ENCODE results near the gene FFAR3.

The FFAR3 gene

GRCh38 chr19:35348911-35349611 is 9.2 kb upstream of the FFAR3 start:
- Histone ChIP-seq H3K36me3 (replicated peaks; ENCODE audit: insufficient read depth, low read length) (no peaks in the 10 kb centered on the region), H3K9me3 (replicated peaks; ENCODE audit: insufficient read depth, low read length) (no peaks in the 10 kb centered on the region), H3K79me2 (ENCODE audit: low read length) (no peaks in the 10 kb centered on the region), H3F3A (ENCODE audit: insufficient read depth, low read length) (no peaks in the 10 kb centered on the region), H2AFZ (ENCODE audit: low read length) (no peak overlapping the region), H3K4me2 (ENCODE audit: low read depth, low read length) (no peak overlapping the region), H3K4me3 (ENCODE audit: low read length) (no peak overlapping the region), H4K20me1 (ENCODE audit: insufficient read depth, low read length) (no peaks in the 10 kb centered on the region), H3K9me2 (replicated peaks; ENCODE audit: insufficient read depth, low read length) (no peaks in the 10 kb centered on the region), H3K9ac (ENCODE audit: low read length) (no peak overlapping the region), H3K27me3 (replicated peaks; ENCODE audit: insufficient read depth, low read length) (peaks cover 93% of the 10 kb centered on the region), H3K27ac (ENCODE audit: low read length) (no peak overlapping the region), H3K4me1 (ENCODE audit: low read length) (no peaks in the 10 kb centered on the region)
- TF ChIP-seq EZH2phosphoT487 (IDR thresholded peaks at IDR 0.05; ENCODE audit: low read length): no peak
- TF ChIP-seq, protein P1, sequence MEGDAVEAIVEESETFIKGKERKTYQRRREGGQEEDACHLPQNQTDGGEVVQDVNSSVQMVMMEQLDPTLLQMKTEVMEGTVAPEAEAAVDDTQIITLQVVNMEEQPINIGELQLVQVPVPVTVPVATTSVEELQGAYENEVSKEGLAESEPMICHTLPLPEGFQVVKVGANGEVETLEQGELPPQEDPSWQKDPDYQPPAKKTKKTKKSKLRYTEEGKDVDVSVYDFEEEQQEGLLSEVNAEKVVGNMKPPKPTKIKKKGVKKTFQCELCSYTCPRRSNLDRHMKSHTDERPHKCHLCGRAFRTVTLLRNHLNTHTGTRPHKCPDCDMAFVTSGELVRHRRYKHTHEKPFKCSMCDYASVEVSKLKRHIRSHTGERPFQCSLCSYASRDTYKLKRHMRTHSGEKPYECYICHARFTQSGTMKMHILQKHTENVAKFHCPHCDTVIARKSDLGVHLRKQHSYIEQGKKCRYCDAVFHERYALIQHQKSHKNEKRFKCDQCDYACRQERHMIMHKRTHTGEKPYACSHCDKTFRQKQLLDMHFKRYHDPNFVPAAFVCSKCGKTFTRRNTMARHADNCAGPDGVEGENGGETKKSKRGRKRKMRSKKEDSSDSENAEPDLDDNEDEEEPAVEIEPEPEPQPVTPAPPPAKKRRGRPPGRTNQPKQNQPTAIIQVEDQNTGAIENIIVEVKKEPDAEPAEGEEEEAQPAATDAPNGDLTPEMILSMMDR (IDR thresholded peaks at IDR 0.05; ENCODE audit: low read length): no peak
- no peak for TF ChIP-seq EZH2 (optimal IDR thresholded peaks at IDR 0.05; ENCODE audit: low read depth, low read length)
- no peak for DNase-seq

DNA sequence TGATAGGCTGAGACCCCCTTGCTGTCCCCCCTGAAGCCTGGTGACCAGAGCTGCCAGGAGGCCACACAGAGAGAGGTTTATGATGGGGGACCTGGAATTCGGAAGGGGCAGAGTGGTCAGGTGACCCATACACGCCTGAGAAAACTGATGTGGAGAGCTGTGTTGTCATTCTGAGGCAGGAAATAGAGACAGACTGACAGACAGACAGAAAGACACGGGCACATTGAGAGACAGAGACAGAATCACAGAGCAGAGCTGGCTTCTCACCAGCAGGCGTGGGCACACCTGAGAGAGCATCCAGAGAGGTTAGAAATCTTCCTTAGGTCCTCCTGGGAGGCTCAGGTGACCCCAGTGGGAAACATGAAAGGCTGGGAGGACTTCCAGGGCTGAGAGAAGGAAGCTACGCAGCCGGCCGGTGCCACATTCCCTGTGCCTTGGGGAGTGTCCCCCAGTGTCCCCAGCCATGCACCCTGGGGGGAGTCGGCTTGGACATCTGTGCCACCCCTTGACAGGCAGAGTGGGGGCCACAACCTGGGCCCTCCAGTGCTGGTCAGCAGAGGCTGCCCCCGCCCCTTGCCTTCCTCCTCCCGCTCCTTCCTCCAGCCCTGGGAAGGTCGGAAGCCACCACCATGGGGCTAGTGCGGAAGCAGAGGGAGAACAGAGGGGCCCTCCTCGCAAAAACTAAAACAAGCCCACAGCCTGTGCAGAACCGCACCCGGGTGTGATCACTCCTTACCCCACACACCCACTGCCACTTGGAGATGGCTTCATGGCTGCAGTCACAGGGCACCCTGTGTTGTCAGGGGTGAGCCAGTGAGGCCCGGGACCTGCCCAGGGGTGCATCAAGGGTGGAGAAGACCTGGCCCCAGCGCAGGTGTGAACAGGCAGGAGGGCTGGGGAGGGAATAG is 8.4 kb upstream of the FFAR3 start:
- no peak for DNase-seq
- Histone ChIP-seq H3K4me1 (ENCODE audit: low read length) (no peaks in the 10 kb centered on the region), H2AFZ (ENCODE audit: low read length) (no peak overlapping the region), H3K4me3 (ENCODE audit: low read length) (no peak overlapping the region), H3K36me3 (replicated peaks; ENCODE audit: insufficient read depth, low read length) (no peaks in the 10 kb centered on the region), H4K20me1 (ENCODE audit: insufficient read depth, low read length) (no peaks in the 10 kb centered on the region), H3K9me3 (replicated peaks; ENCODE audit: insufficient read depth, low read length) (no peaks in the 10 kb centered on the region), H3K79me2 (ENCODE audit: low read length) (no peaks in the 10 kb centered on the region), H3K9ac (ENCODE audit: low read length) (no peak overlapping the region), H3K27ac (ENCODE audit: low read length) (no peak overlapping the region), H3K4me2 (ENCODE audit: low read depth, low read length) (no peak overlapping the region), H3F3A (ENCODE audit: insufficient read depth, low read length) (no peaks in the 10 kb centered on the region), H3K9me2 (replicated peaks; ENCODE audit: insufficient read depth, low read length) (no peaks in the 10 kb centered on the region), H3K27me3 (replicated peaks; ENCODE audit: insufficient read depth, low read length) (peaks cover 85% of the 10 kb centered on the region)
- TF ChIP-seq EZH2phosphoT487 (IDR thresholded peaks at IDR 0.05; ENCODE audit: low read length): no peak

- no peak for DNase-seq
- no peak overlapping the region for H3K9ac ChIP-seq (ENCODE audit: low read length)
- TF ChIP-seq EZH2phosphoT487 (IDR thresholded peaks at IDR 0.05; ENCODE audit: low read length): no peak
- TF ChIP-seq, protein P1 (IDR thresholded peaks at IDR 0.05; ENCODE audit: low read length): no peak
- TF ChIP-seq EZH2 (optimal IDR thresholded peaks at IDR 0.05; ENCODE audit: low read depth, low read length): no peak
- no peaks in the 10 kb centered on the region for H4K20me1 ChIP-seq (ENCODE audit: insufficient read depth, low read length)
- no peak overlapping the region for H3K4me2 ChIP-seq (ENCODE audit: low read depth, low read length)
- H3F3A ChIP-seq (ENCODE audit: insufficient read depth, low read length): no peaks in the 10 kb centered on the region
- H3K27ac ChIP-seq (ENCODE audit: low read length): no peak overlapping the region
- peaks cover 82% of the 10 kb centered on the region for H3K27me3 ChIP-seq (replicated peaks; ENCODE audit: insufficient read depth, low read length)
- no peaks in the 10 kb centered on the region for H3K36me3 ChIP-seq (replicated peaks; ENCODE audit: insufficient read depth, low read length)
- H3K79me2 ChIP-seq (ENCODE audit: low read length): no peaks in the 10 kb centered on the region
- no peaks in the 10 kb centered on the region for H3K4me1 ChIP-seq (ENCODE audit: low read length)
- no peak overlapping the region for H2AFZ ChIP-seq (ENCODE audit: low read length)
- H3K9me3 ChIP-seq (replicated peaks; ENCODE audit: insufficient read depth, low read length): no peaks in the 10 kb centered on the region
- no peak overlapping the region for H3K4me3 ChIP-seq (ENCODE audit: low read length)
- no peaks in the 10 kb centered on the region for H3K9me2 ChIP-seq (replicated peaks; ENCODE audit: insufficient read depth, low read length)
These were observed 7.7 kb upstream of the FFAR3 start for GRCh38 chr19:35350591-35350990.

All from MM.1S (cell line).